Ureter (tissue), 1 donor: ENCODE measurements around the gene AADACL4. TPM values are rescaled to one million over a fixed set of nuclear protein-coding genes. Genes with fewer than 3 reads are reported as not detected.
"Not testable (repeated sequence)": the region's sequence is repeated elsewhere in the genome, so short reads cannot be mapped to it uniquely, and the experiment has no call there.

ENCODE experiments used
- DNase-seq: peaks from one replicate; pipeline ENCODE4 v3.0.0-alpha.2; 2020; ENCODE audit warnings: low spot score
- total RNA-seq: library from RNA; stranded (reverse); gene quantifications from one replicate; pipeline ENCODE4 v1.2.4, GENCODE V29; 2023
- donor health status: DM: yes; HTN: yes; CAD: no.

AADACL4 gene
- total RNA-seq, 1 donor from 2014 or later, result not detected

- DNase-seq, result no peak
Measured at GRCh38 chr1:12712076-12712475, 68.2 kb downstream of the AADACL4 start.

- DNase-seq, result no peak
Measured at GRCh38 chr1:12712929-12713328, 69.0 kb downstream of the AADACL4 start.

GRCh38 chr1:12713651-12714050, 69.8 kb downstream of the AADACL4 start:
- DNase-seq, result not testable (repeated sequence)

GRCh38 chr1:12714710-12715475, 71.0 kb downstream of the AADACL4 start:
- no peak for DNase-seq

GRCh38 chr1:12715896-12716437, 72.1 kb downstream of the AADACL4 start, which contains the start of gene AADACL3:
AADACL3 (plus strand) TSS chr1:12716110; CDS start chr1:12716177, 67 bp downstream.
- DNase-seq, result no peak

Other genes with a start within 250 kb of the AADACL4 start
- 237 TPM for gene DHRS3, start 25.9 kb upstream of the AADACL4 start, total RNA-seq
- not detected for gene AADACL3, start 72.0 kb downstream of the AADACL4 start, total RNA-seq
- not detected for gene CFAP107, start 102.1 kb downstream of the AADACL4 start, total RNA-seq
- gene PRAMEF12, start 129.7 kb downstream of the AADACL4 start, total RNA-seq, result not detected
- not detected for gene PRAMEF1, start 147.3 kb downstream of the AADACL4 start, total RNA-seq
- gene PRAMEF11, start 187.3 kb downstream of the AADACL4 start, total RNA-seq, result not detected
- gene HNRNPCL1, start 204.6 kb downstream of the AADACL4 start, total RNA-seq, result not detected
- gene PRAMEF2, start 213.0 kb downstream of the AADACL4 start, total RNA-seq, result not detected
- gene PRAMEF4, start 242.1 kb downstream of the AADACL4 start, total RNA-seq, result not detected